ENCODE results near the gene POP4.

DNA sequence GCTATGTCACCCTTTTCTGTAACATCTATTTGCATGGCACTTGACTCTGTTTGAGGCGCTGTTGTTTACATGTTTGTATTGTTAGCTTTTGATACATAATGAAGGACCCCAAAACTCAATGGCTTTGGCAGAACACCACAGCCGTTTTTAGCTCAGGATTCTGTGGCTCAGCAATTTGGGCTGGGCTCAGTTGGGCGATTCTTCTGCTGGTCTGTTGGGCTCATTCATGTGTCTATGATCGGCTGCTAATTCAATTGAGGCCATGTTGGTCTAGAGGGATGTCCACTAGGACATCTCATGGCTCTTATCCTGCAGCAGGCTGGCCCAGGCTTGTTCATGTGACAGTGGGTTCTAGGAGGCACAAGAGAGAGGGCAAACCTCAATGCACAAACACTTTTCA, 46.3 kb upstream of the POP4 start:
- TF ChIP-seq, protein P1, sequence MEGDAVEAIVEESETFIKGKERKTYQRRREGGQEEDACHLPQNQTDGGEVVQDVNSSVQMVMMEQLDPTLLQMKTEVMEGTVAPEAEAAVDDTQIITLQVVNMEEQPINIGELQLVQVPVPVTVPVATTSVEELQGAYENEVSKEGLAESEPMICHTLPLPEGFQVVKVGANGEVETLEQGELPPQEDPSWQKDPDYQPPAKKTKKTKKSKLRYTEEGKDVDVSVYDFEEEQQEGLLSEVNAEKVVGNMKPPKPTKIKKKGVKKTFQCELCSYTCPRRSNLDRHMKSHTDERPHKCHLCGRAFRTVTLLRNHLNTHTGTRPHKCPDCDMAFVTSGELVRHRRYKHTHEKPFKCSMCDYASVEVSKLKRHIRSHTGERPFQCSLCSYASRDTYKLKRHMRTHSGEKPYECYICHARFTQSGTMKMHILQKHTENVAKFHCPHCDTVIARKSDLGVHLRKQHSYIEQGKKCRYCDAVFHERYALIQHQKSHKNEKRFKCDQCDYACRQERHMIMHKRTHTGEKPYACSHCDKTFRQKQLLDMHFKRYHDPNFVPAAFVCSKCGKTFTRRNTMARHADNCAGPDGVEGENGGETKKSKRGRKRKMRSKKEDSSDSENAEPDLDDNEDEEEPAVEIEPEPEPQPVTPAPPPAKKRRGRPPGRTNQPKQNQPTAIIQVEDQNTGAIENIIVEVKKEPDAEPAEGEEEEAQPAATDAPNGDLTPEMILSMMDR (IDR thresholded peaks at IDR 0.05), result no peak
- no peak for TF ChIP-seq POLR2AphosphoS5 (IDR thresholded peaks at IDR 0.05; ENCODE audit: insufficient read depth in 1 of 2, low read depth in 1 of 2)
- no peak for TF ChIP-seq POLR2A (IDR thresholded peaks at IDR 0.05)
